Measurements from ENCODE around the gene FYCO1.
"Not testable (repeated sequence)": the region's sequence is repeated elsewhere in the genome, so short reads cannot be mapped to it uniquely, and the experiment has no call there.

FYCO1 gene

GRCh38 chr3:45997942-45998341, 2.3 kb upstream of the FYCO1 start:
- Histone ChIP-seq H3K4me3 (ENCODE audit: low read length, poor library complexity, severe bottlenecking) (no peak overlapping the region), H3K4me1 (ENCODE audit: insufficient read depth, low read length, poor library complexity, severe bottlenecking) (peaks cover 23% of the 10 kb centered on the region), H3K9me3 (ENCODE audit: insufficient read depth, low read depth, low read length) (no peaks in the 10 kb centered on the region), H3K27me3 (ENCODE audit: insufficient read depth, low read length, poor library complexity, severe bottlenecking) (no peaks in the 10 kb centered on the region), H4K20me1 (ENCODE audit: insufficient read depth, low read length, poor library complexity, severe bottlenecking) (no peaks in the 10 kb centered on the region), H3K36me3 (ENCODE audit: insufficient read depth, low read length) (no peaks in the 10 kb centered on the region), H2AFZ (ENCODE audit: low read length) (no peak overlapping the region), H3K9ac (ENCODE audit: low read depth, low read length, poor library complexity, severe bottlenecking) (no peak overlapping the region), H3K79me2 (ENCODE audit: insufficient read depth, low read length) (peaks cover 7% of the 10 kb centered on the region; the same call in 1 of the 2 replicates), H3K4me2 (ENCODE audit: low read depth, low read length, poor library complexity, severe bottlenecking) (no peak overlapping the region), H3F3A (ENCODE audit: low read depth) (no peaks in the 10 kb centered on the region), H3K9me2 (replicated peaks; ENCODE audit: low read depth, low read length) (no peaks in the 10 kb centered on the region)
- TF ChIP-seq CTCF (conservative IDR thresholded peaks at IDR 0.05; ENCODE audit: low read length) (no peak), EZH2phosphoT487 (IDR thresholded peaks at IDR 0.05; ENCODE audit: borderline replicate concordance) (no peak)

- H3K4me1 ChIP-seq (ENCODE audit: insufficient read depth, low read length, poor library complexity, severe bottlenecking), result peaks cover 27% of the 10 kb centered on the region
- H3K36me3 ChIP-seq (ENCODE audit: insufficient read depth, low read length); H3K79me2 ChIP-seq (ENCODE audit: insufficient read depth, low read length); H3K27me3 ChIP-seq (ENCODE audit: insufficient read depth, low read length, poor library complexity, severe bottlenecking); H3K4me3 ChIP-seq (ENCODE audit: low read length, poor library complexity, severe bottlenecking); H4K20me1 ChIP-seq (ENCODE audit: insufficient read depth, low read length, poor library complexity, severe bottlenecking); H3K9ac ChIP-seq (ENCODE audit: low read depth, low read length, poor library complexity, severe bottlenecking); H2AFZ ChIP-seq (ENCODE audit: low read length); H3K4me2 ChIP-seq (ENCODE audit: low read depth, low read length, poor library complexity, severe bottlenecking); H3K9me2 ChIP-seq (replicated peaks; ENCODE audit: low read depth, low read length); H3F3A ChIP-seq (ENCODE audit: low read depth); H3K9me3 ChIP-seq (ENCODE audit: insufficient read depth, low read depth, low read length): not testable (repeated sequence)
Measured at GRCh38 chr3:45997499-45997898, 1.9 kb upstream of the FYCO1 start.

GRCh38 chr3:45994419-45995235, 997 bp downstream of the FYCO1 start:
- peak overlapping the region; percentile 83 for H3K4me3 ChIP-seq (ENCODE audit: low read length, poor library complexity, severe bottlenecking)
- H3K9me3 ChIP-seq (ENCODE audit: insufficient read depth, low read depth, low read length), result no peaks in the 10 kb centered on the region
- no peaks in the 10 kb centered on the region for H3K9me2 ChIP-seq (replicated peaks; ENCODE audit: low read depth, low read length)
- H4K20me1 ChIP-seq (ENCODE audit: insufficient read depth, low read length, poor library complexity, severe bottlenecking), result peaks cover under 1% of the 10 kb centered on the region
- H3K4me2 ChIP-seq (ENCODE audit: low read depth, low read length, poor library complexity, severe bottlenecking), result peak overlapping the region; percentile 70
- H3K27me3 ChIP-seq (ENCODE audit: insufficient read depth, low read length, poor library complexity, severe bottlenecking), result no peaks in the 10 kb centered on the region
- H3K36me3 ChIP-seq (ENCODE audit: insufficient read depth, low read length), result no peaks in the 10 kb centered on the region
- H2AFZ ChIP-seq (ENCODE audit: low read length), result peak overlapping the region; percentile 86
- peak overlapping the region; percentile 84 for H3K9ac ChIP-seq (ENCODE audit: low read depth, low read length, poor library complexity, severe bottlenecking)
- TF ChIP-seq EZH2phosphoT487 (IDR thresholded peaks at IDR 0.05; ENCODE audit: borderline replicate concordance) (no peak), CTCF (conservative IDR thresholded peaks at IDR 0.05; ENCODE audit: low read length) (no peak)
- H3K4me1 ChIP-seq (ENCODE audit: insufficient read depth, low read length, poor library complexity, severe bottlenecking), result peaks cover 27% of the 10 kb centered on the region
- peaks cover 7% of the 10 kb centered on the region; the same call in 1 of the 2 replicates for H3K79me2 ChIP-seq (ENCODE audit: insufficient read depth, low read length)
- no peaks in the 10 kb centered on the region for H3F3A ChIP-seq (ENCODE audit: low read depth)
